CD4-positive, alpha-beta T cell treated with Interleukin-12 subunit alpha and Interleukin-12 subunit beta, for 1 hour (primary cell): ENCODE measurements around the gene PLEKHM2.

Experiments used
- DNase-seq: peaks from one replicate; pipeline ENCODE4 v3.0.0-alpha.2; 2020

Gene PLEKHM2

GRCh38 chr1:15704526-15705183 lies 20.5 kb downstream of the PLEKHM2 start:
- no peak for DNase-seq

GRCh38 chr1:15705184-15705566 lies 21.1 kb downstream of the PLEKHM2 start:
- no peak for DNase-seq

GRCh38 chr1:15706751-15707150 lies 22.6 kb downstream of the PLEKHM2 start:
- no peak for DNase-seq

- DNase-seq = no peak
These were observed 23.3 kb downstream of the PLEKHM2 start for GRCh38 chr1:15707239-15707925.

GRCh38 chr1:15708486-15709137 lies 24.5 kb downstream of the PLEKHM2 start:
- no peak for DNase-seq

GRCh38 chr1:15709226-15709625 lies 25.1 kb downstream of the PLEKHM2 start:
- no peak for DNase-seq

- DNase-seq = no peak
These were observed 28.0 kb downstream of the PLEKHM2 start for GRCh38 chr1:15712168-15712567.

GRCh38 chr1:15714406-15715136 lies 30.5 kb downstream of the PLEKHM2 start:
- no peak for DNase-seq

- no peak for DNase-seq
These were observed 33.5 kb downstream of the PLEKHM2 start for GRCh38 chr1:15717418-15718125.

- no peak for DNase-seq
These were observed 34.1 kb downstream of the PLEKHM2 start for GRCh38 chr1:15718199-15718601.

GRCh38 chr1:15719381-15720120 lies 35.4 kb downstream of the PLEKHM2 start:
- no peak for DNase-seq

- no peak for DNase-seq
These were observed 36.7 kb downstream of the PLEKHM2 start for GRCh38 chr1:15720861-15721260.

- DNase-seq = no peak
These were observed 38.3 kb downstream of the PLEKHM2 start for GRCh38 chr1:15722411-15722810.

- no peak for DNase-seq
These were observed 38.9 kb downstream of the PLEKHM2 start for GRCh38 chr1:15722836-15723532.

GRCh38 chr1:15723631-15724246 lies 39.6 kb downstream of the PLEKHM2 start:
- DNase-seq = no peak

GRCh38 chr1:15724949-15725880 lies 41.1 kb downstream of the PLEKHM2 start:
- DNase-seq = no peak

- DNase-seq = no peak
These were observed 42.4 kb downstream of the PLEKHM2 start for GRCh38 chr1:15726508-15726907.

- no peak for DNase-seq
These were observed 42.9 kb downstream of the PLEKHM2 start for GRCh38 chr1:15727021-15727420.

GRCh38 chr1:15727424-15727823 lies 43.3 kb downstream of the PLEKHM2 start:
- DNase-seq = no peak
